ENCODE measurements around the gene NUMBL.

The NUMBL gene

GRCh38 chr19:40713939-40714338 is 23.5 kb upstream of the NUMBL start:
- no peak overlapping the region for H3K27ac ChIP-seq

GRCh38 chr19:40709817-40710216 is 19.4 kb upstream of the NUMBL start:
- no peak for TF ChIP-seq CTCF (conservative IDR thresholded peaks at IDR 0.05)

More at GRCh38 chr19:40713939-40714338, 23.5 kb upstream of the NUMBL start:
- TF ChIP-seq CTCF (conservative IDR thresholded peaks at IDR 0.05), result no peak

GRCh38 chr19:40707615-40708014 is 17.2 kb upstream of the NUMBL start:
- no peak for TF ChIP-seq CTCF (conservative IDR thresholded peaks at IDR 0.05)
- H3K27ac ChIP-seq, result no peak overlapping the region

More at GRCh38 chr19:40709817-40710216, 19.4 kb upstream of the NUMBL start:
- no peak overlapping the region for H3K27ac ChIP-seq

- no peak overlapping the region for H3K27ac ChIP-seq
- no peak for TF ChIP-seq CTCF (conservative IDR thresholded peaks at IDR 0.05)
These were observed 15.6 kb upstream of the NUMBL start for GRCh38 chr19:40705950-40706619.

- H3K27ac ChIP-seq, result no peak overlapping the region
- no peak for TF ChIP-seq CTCF (conservative IDR thresholded peaks at IDR 0.05)
These were observed 14.9 kb upstream of the NUMBL start for GRCh38 chr19:40705362-40705651.

- no peak for TF ChIP-seq CTCF (conservative IDR thresholded peaks at IDR 0.05)
- no peak overlapping the region for H3K27ac ChIP-seq
These were observed 14.3 kb upstream of the NUMBL start for GRCh38 chr19:40704491-40705361.

GRCh38 chr19:40703029-40703755 is 12.7 kb upstream of the NUMBL start:
- no peak for TF ChIP-seq CTCF (conservative IDR thresholded peaks at IDR 0.05)
- H3K27ac ChIP-seq, result no peak overlapping the region

Data from VCaP (cell line).